ENCODE data around the gene NKX2-4.

DNA sequence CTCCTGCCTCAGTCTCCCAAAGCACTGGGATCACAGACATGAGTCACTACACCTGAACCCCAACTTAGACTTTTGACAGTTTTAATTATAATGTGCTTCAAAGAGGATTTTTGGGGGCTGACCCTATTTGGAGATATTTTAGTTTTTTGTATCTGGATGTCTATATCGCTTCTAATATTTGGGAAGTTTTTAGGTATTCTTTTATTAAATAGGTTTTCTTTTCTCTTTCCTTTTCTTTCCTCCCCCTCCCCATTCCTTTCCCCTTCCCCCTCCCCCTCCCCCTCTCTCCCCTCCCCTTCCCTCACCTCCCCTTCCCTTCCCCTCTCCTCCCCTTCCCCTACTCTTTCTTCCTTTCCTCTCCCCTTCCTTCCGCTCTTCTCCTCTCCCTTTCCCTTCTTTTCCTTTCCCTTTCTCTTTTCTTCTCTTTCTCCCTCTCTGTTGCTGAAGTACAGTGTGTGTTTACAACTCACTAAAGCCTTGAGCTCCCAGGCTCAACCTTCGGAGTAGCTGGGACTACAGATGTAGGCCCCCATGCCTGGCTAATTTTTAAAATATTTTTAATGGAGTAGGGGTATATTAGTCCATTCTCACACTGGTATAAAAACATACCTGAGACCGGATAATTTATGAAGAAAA lies 24.4 kb upstream of the NKX2-4 start:
- no peak for TF ChIP-seq POLR2AphosphoS5 (IDR thresholded peaks at IDR 0.05)
- TF ChIP-seq, protein P1, sequence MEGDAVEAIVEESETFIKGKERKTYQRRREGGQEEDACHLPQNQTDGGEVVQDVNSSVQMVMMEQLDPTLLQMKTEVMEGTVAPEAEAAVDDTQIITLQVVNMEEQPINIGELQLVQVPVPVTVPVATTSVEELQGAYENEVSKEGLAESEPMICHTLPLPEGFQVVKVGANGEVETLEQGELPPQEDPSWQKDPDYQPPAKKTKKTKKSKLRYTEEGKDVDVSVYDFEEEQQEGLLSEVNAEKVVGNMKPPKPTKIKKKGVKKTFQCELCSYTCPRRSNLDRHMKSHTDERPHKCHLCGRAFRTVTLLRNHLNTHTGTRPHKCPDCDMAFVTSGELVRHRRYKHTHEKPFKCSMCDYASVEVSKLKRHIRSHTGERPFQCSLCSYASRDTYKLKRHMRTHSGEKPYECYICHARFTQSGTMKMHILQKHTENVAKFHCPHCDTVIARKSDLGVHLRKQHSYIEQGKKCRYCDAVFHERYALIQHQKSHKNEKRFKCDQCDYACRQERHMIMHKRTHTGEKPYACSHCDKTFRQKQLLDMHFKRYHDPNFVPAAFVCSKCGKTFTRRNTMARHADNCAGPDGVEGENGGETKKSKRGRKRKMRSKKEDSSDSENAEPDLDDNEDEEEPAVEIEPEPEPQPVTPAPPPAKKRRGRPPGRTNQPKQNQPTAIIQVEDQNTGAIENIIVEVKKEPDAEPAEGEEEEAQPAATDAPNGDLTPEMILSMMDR (IDR thresholded peaks at IDR 0.05): no peak
